NCI-H446 (cell line): ENCODE results near the gene GUCY1A2.
"Not testable (repeated sequence)": the region's sequence is repeated elsewhere in the genome, so short reads cannot be mapped to it uniquely, and the experiment has no call there.

Experiments used
- DNase-seq, 2 experiments: peaks; one replicate each; lab custom pipeline; 2025; lab: John Stamatoyannopoulos, UW

The GUCY1A2 gene

GRCh38 chr11:106939157-106939556, 79.1 kb downstream of the GUCY1A2 start:
- no peak for DNase-seq

DNA sequence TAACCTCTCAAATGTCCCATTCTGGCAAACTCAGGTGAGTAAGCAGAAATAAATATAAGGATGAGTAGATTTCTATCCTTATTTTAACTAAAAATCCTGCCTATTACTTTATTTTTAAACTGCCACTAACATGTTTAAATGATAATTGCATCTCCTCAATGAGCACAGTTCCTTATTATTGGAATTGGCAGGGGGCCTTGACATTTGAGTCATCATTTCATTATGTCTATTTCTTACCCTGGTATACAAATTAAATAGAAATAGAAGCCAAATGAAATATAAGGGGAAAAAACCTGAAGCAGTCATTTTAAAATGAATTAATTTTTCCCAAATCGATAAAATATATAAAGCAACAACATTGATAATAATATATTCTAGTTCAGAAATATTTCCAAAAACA, 81.2 kb downstream of the GUCY1A2 start:
- peak; percentile 46 to 47 for DNase-seq

GRCh38 chr11:106925245-106925644, 93.0 kb downstream of the GUCY1A2 start:
- no peak for DNase-seq

- no peak for DNase-seq
Observed at GRCh38 chr11:106920899-106921509, 97.3 kb downstream of the GUCY1A2 start.

- peak in 1 of 2 experiments; percentile 18 for DNase-seq
Observed at GRCh38 chr11:106917973-106918372, 100.3 kb downstream of the GUCY1A2 start.

DNA sequence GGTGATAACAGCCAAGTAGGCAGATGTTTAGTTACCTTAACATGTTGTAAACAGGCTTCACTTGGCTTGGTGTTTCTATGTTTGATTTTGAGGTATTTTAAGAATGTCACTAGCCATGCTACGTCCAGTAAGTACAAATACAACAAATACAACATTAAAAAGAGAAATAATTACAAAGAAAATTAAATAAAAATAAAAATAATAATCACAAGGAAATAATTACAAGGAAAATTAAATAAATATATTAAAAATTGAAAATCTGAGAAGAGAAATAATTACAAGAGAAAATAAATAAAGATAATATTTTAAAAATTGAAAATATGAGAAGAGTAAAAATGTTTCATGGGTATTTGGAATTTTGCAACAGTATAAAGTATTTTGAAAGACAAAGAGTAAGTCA, 103.9 kb downstream of the GUCY1A2 start:
- no peak for DNase-seq

DNA sequence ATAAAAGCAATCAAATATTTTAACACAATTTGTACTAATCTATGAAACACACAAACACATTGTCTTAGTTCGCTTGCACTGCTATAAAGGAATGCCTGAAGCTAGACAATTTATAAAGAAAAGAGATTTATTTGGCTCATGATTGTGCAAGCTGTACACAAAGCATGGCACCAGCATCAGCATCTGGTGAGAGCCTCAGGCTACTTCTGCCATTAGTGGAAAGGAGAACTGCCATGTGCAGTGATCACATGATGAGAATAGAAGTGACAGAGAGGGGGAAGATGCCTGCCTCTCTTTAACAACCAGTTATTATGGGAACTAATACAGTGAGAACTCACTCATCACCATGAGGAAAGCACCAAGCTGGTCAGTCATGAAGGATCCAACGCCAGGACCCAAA, 105.1 kb downstream of the GUCY1A2 start:
- no peak for DNase-seq

- no peak for DNase-seq
Observed at GRCh38 chr11:106904826-106905225, 113.5 kb downstream of the GUCY1A2 start.

DNA sequence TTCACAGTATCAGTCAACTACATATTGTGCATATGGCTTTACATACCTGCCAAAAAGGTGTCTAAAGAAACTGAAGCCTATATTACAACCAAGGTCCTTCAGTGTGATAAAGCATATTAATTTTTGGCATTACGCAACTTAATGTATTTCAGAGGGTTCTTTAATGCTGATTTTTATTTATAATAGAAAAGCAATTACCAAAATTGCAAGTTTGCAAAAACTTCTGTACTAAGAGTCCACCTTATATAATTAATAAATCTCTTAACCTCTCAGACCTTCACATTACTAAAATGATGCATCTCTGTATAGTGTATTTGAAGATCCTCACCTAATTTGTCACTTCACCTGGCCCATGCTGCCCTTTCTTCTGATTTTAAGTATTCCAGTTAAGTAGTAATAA, 128.6 kb downstream of the GUCY1A2 start:
- no peak for DNase-seq

DNA sequence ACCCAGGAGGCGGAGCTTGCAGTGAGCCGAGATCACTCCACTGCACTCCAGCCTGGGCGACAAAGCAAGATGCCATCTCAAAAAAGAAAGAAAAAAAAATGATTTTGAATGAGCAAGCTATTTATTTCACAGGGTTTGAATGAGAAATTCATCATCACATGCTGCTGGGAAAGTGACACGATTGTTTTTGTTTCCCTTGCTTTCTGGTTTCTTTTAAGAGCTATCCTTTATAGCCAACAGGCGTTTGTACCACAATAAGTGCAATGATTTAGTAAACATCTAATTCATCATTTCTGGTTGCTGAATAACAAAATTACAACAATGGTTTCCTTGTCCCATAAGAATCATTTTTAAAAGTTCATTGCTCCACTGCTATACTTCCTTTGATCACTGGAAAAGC, 129.9 kb downstream of the GUCY1A2 start:
- DNase-seq, result no peak

GRCh38 chr11:106883693-106884092, 134.6 kb downstream of the GUCY1A2 start:
- not testable (repeated sequence) for DNase-seq

DNA sequence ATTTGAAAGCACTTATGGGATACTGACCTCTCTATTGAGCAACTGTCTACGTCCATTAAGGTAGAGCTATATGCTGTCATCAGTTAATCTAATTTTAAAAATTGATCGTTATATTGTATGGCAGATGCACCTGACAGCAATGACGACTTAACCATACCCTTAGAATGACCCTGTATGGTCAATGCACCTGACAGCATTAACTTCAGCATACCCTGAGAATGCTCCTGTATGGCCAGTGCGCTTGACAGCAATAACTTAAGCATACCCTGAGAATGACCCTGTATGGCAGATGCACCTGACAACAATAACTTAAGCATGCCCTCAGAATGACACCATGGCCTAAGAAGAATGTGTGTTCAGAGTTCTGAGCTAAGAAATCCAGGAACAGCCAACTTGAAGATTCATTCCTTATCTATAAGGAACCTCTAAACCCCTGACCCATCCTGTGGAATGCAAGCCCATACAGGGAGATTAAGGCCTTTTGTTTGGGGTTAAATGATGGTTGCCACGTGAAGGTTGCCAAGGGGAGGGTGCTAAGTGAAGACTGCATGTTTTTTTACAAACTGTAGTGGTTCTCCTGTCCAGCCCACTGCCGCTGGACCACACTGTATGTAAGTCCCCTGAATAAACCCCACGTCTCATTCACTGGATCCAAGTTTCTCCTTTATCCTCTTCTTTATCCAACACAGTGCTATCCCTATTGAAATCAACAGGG, 138.3 kb downstream of the GUCY1A2 start:
- DNase-seq, result no peak

DNA sequence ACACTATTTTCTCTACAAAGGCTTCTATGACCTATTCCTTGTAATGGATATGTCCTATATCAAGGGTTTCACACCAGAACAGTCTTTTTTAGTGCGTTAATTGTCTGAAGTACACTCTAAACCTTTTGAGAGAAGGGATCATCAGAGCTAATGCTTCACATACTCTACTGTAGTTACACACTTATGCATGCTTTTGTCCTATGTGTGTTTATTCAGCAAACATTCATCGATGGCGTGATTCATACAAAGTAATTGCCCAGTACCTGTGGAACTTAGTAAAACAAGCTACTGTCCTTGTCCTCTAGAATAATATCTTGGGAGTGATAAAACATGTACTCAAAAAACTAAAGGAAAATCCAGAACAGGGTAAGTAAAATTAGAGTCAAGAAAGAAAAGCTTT, 139.2 kb downstream of the GUCY1A2 start:
- no peak for DNase-seq

- DNase-seq, result no peak
Observed at GRCh38 chr11:106875013-106875412, 143.3 kb downstream of the GUCY1A2 start.

- DNase-seq, result no peak
Observed at GRCh38 chr11:106872246-106872645, 146.0 kb downstream of the GUCY1A2 start.

DNA sequence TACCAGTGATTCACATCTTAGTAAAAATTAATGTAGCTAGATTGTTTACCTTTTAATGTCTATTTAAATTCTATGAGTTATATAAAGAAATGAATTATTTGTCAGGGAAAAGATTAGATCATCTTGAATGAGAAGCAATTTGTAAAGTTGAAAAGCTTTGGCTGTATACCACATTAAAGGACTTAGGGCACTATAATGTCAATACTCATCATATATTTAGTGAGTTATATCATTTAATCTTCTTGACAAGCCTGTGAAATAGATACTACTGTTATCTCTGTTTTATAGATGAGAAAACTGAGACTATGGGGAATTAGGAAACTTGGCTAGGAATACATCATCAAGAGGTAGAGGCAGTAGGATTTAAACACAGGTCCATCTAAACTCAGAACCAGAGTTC, 160.1 kb downstream of the GUCY1A2 start:
- no peak for DNase-seq

DNA sequence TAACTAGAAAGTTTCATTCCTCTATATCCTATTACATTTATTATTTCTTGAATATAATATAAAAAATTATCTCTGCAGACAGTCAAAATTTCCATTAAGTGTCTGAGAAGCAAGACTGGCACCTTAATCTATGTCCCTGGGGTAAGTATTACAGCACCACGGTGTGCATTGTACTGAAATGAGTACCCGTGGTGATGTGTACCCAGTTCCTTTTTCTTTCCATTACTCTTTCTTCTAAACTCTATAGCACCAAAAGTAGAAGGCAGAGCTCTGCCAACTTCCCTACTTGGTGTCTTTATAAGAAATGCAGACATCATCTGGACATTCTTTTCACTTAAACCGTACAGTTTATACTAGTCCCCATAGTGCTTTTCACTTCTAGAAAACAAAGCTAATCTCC, 161.7 kb downstream of the GUCY1A2 start:
- DNase-seq, result no peak

DNA sequence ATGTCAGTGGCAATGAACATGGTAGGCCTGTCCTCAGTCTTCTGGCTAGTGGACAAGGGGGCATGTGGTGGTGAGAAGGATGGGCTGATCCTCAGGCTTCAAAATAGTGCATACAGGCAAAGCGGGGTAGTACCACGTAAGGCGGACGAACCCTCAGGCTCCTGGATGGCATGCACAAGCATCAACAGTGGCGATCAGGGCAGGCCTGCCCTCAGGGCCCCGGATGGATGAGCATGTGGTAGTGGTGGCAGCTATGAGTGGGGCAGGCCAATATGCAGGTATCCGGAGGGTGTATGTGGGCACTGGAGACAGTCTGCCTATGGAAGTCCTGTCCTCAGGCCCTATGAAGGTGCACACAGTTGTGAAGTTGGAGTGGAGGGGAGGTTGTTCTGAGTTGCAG, 163.8 kb downstream of the GUCY1A2 start:
- no peak for DNase-seq

GRCh38 chr11:106853850-106854401, 164.3 kb downstream of the GUCY1A2 start:
- DNase-seq, result no peak

DNA sequence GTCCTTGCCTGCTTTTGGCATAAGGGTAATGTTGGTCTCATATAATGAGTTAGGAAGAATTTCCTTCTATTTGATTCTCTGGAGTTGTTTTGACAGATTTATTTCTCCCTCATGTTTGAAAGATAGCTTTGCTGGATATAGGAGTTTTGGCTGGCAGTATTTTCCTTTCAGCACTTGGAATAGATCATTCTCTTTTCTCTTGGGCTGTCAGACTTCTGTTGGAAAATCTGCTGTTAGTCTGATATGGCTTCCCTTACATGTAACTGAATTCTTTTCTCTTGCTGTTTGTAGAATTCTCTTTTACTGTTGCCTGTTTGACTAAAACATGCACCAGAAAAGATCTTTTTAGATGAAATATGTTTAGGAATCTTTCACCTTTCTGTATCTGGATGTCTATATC, 165.5 kb downstream of the GUCY1A2 start:
- DNase-seq, result no peak

- DNase-seq, result no peak
Observed at GRCh38 chr11:106848526-106848925, 169.8 kb downstream of the GUCY1A2 start.

DNA sequence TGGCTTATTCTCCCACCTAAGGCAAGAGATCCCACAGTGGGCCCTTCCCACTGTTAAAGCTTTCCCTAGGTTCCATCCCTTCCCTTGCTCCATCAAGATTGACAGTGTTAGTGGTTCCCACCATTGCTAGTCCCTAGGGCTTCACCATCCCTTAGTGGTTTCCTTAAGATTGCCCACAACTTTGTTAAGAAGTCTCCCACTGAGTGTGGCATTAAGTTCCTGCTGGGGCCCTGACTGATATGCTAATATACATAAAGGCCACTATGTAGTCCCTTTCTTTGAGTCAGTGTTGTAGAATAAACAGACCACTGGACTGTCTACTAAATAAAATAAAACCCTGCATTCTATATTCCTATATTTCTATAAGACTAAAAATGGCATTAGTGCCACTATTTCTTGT, 176.1 kb downstream of the GUCY1A2 start:
- DNase-seq, result no peak

GRCh38 chr11:106840947-106841346, 177.3 kb downstream of the GUCY1A2 start:
- no peak for DNase-seq

- DNase-seq, result no peak
Observed at GRCh38 chr11:106840146-106840545, 178.1 kb downstream of the GUCY1A2 start.
